Calu3 (cell line): Measurements from ENCODE around the gene XRCC3. TPM values are rescaled to one million over a fixed set of nuclear protein-coding genes. Genes with fewer than 3 reads are reported as not detected.

Experiments
- Bru-seq: library from RNA; stranded (reverse); fragments of 400-500 nt; gene quantifications from one replicate; lab custom pipeline; 2021; lab: Mats Ljungman, UMichigan
- BruChase-seq, 2 experiments: library from RNA; stranded (reverse); fragments of 400-500 nt; gene quantifications; one replicate each; lab custom pipeline; 2021; lab: Mats Ljungman, UMichigan
- BruUV-seq: library from RNA; stranded (reverse); fragments of 400-500 nt; replicated peaks from 2 replicates; lab custom pipeline; 2021; lab: Mats Ljungman, UMichigan
- CTCF ChIA-PET: fragments of 300-600 bp; sonication (Branson Sonifier 250); formaldehyde crosslinking; loops from one replicate; lab custom pipeline; 2022; ENCODE audit warnings: antibody characterized with exemption; lab: Charles Lee
- DNase-seq: peaks from one replicate; pipeline ENCODE4 v3.0.0; 2022
- H3K27ac Mint-ChIP-seq: one replicate; pipeline ENCODE4 v1.8.0; 2022; ENCODE audit warnings: mixed read lengths; ENCODE audit not compliant: unreplicated experiment
- H3K27me3 Mint-ChIP-seq: one replicate; pipeline ENCODE4 v1.8.0; 2022; ENCODE audit warnings: mixed read lengths; ENCODE audit not compliant: unreplicated experiment
- H3K36me3 Mint-ChIP-seq: one replicate; pipeline ENCODE4 v1.8.0; 2022; ENCODE audit warnings: mild to moderate bottlenecking, moderate library complexity, mixed read lengths; ENCODE audit not compliant: insufficient read depth, unreplicated experiment
- H3K4me1 Mint-ChIP-seq: one replicate; pipeline ENCODE4 v1.8.0; 2022; ENCODE audit warnings: mild to moderate bottlenecking, low read depth, mixed read lengths; ENCODE audit not compliant: unreplicated experiment
- H3K4me3 Mint-ChIP-seq: one replicate; pipeline ENCODE4 v1.8.0; 2022; ENCODE audit warnings: mild to moderate bottlenecking, low read depth, moderate library complexity, mixed read lengths; ENCODE audit not compliant: unreplicated experiment
- H3K9me3 Mint-ChIP-seq: one replicate; pipeline ENCODE4 v1.8.0; 2022; ENCODE audit warnings: low read depth, mixed read lengths; ENCODE audit not compliant: unreplicated experiment
- CTCF ChIP-seq: fragments of 200-600 bp; IDR thresholded peaks from one replicate; pipeline ENCODE4 v1.8.0; 2022; ENCODE audit warnings: antibody characterized with exemption; ENCODE audit not compliant: unreplicated experiment
- intact Hi-C: fragments of 100-400 bp; cut with micrococcal nuclease; formaldehyde crosslinking; loops from one replicate; pipeline ENCODE4 v1.10.0; 2022; ENCODE audit not compliant: unreplicated experiment
- long read RNA-seq: library from polyadenylated mRNA; stranded (forward); transcript quantifications from one replicate; pipeline ENCODE4 v2.0.0, GENCODE V29; 2022
- total RNA-seq: library from RNA; stranded (reverse); gene quantifications from 2 replicates; pipeline ENCODE4 v1.2.3, GENCODE V29; 2022

Gene XRCC3
- total RNA-seq (48.6 and 52.9 TPM in 2 replicates), Bru-seq, nascent RNA (percentile 58 among the genes with signal in this experiment), BruChase-seq, experiment 1, labeled RNA remaining after a 6-hour chase (percentile 64 among the genes with signal in this experiment), BruChase-seq, experiment 2, labeled RNA remaining after a 2-hour chase (percentile 67 among the genes with signal in this experiment)
- long read RNA-seq, transcript XRCC3-201 (9 exons, 2,563 nt): major isoform, 17 of 64 reads
- long read RNA-seq, partial matches to known transcripts: 2 of 64 reads
- long read RNA-seq, other reads (novel, unspliced or antisense): 41 of 64 reads

- peak; percentile 99 for DNase-seq
- H3K27ac Mint-ChIP-seq: peak within 1 kb of the TSS; percentile 100
- no peaks in the 10 kb centered on the region for H3K9me3 Mint-ChIP-seq
- no TSS peak for BruUV-seq
- TF ChIP-seq CTCF: no peak
- H3K36me3 Mint-ChIP-seq: peaks cover 58% of the 10 kb centered on the region
- CTCF ChIA-PET: interaction anchor here (0.5 kb wide), 1 partner anchor 315 kb away, joined by 3 read pairs; no protein-coding TSS in a partner anchor
- H3K27me3 Mint-ChIP-seq: no peaks in the 10 kb centered on the region
- intact Hi-C loops: no loop called here
- H3K4me3 Mint-ChIP-seq: peak within 1 kb of the TSS; percentile 94
- peaks cover 22% of the 10 kb centered on the region for H3K4me1 Mint-ChIP-seq
Measured at GRCh38 chr14:103715052-103716000, at the start of gene XRCC3, which contains the start of gene ZFYVE21. XRCC3 (minus strand) TSS chr14:103715451; CDS start chr14:103711087, 4,364 bp downstream. ZFYVE21 (plus strand) TSS chr14:103715810; CDS start chr14:103715842, 32 bp downstream.

- Mint-ChIP-seq H3K4me1 (no peaks in the 10 kb centered on the region), H3K4me3 (no peak overlapping the region), H3K27me3 (no peaks in the 10 kb centered on the region), H3K27ac (no peak overlapping the region), H3K9me3 (no peaks in the 10 kb centered on the region), H3K36me3 (no peaks in the 10 kb centered on the region)
- TF ChIP-seq CTCF: no peak
- intact Hi-C loops: no loop called here
- BruUV-seq: no TSS peak
- CTCF ChIA-PET: no interaction called here
- DNase-seq: no peak
Measured at GRCh38 chr14:103763730-103764488, 48.7 kb upstream of the XRCC3 start.

- CTCF ChIA-PET: no interaction called here
- intact Hi-C loops: no loop called here
- H3K4me3 Mint-ChIP-seq: no peak overlapping the region
- TF ChIP-seq CTCF: no peak
- DNase-seq: no peak
- BruUV-seq: no TSS peak
- H3K27ac Mint-ChIP-seq: no peak overlapping the region
- H3K9me3 Mint-ChIP-seq: no peaks in the 10 kb centered on the region
- no peaks in the 10 kb centered on the region for H3K4me1 Mint-ChIP-seq
- H3K36me3 Mint-ChIP-seq: no peaks in the 10 kb centered on the region
- H3K27me3 Mint-ChIP-seq: no peaks in the 10 kb centered on the region
Measured at GRCh38 chr14:103762541-103762940, 47.3 kb upstream of the XRCC3 start.

GRCh38 chr14:103762036-103762435, 46.8 kb upstream of the XRCC3 start:
- H3K27ac Mint-ChIP-seq: no peak overlapping the region
- CTCF ChIA-PET: no interaction called here
- H3K36me3 Mint-ChIP-seq: no peaks in the 10 kb centered on the region
- no peaks in the 10 kb centered on the region for H3K27me3 Mint-ChIP-seq
- no peaks in the 10 kb centered on the region for H3K4me1 Mint-ChIP-seq
- no peak for TF ChIP-seq CTCF
- H3K4me3 Mint-ChIP-seq: no peak overlapping the region
- no peak for DNase-seq
- intact Hi-C loops: no loop called here
- BruUV-seq: no TSS peak
- no peaks in the 10 kb centered on the region for H3K9me3 Mint-ChIP-seq
